Measurements from ENCODE around the gene LTBP1. TPM values are rescaled to one million over a fixed set of nuclear protein-coding genes. Genes with fewer than 3 reads are reported as not detected.

LTBP1 gene
- total RNA-seq, 2 experiments from 2014 or later = 0.18 TPM; not detected in 1

GRCh38 chr2:33412920-33413319 lies 466.2 kb downstream of the LTBP1 start:
- Mint-ChIP-seq H3K4me1 (ENCODE audit: low read depth) (no peaks in the 10 kb centered on the region), H3K9me3 (peaks cover 5% of the 10 kb centered on the region), H3K36me3 (ENCODE audit: low read depth) (no peaks in the 10 kb centered on the region), H3K4me3 (no peak overlapping the region), H3K27me3 (peaks cover 7% of the 10 kb centered on the region), H3K27ac (no peak overlapping the region)
- intact Hi-C loops (cut with micrococcal nuclease) = loop anchor here (10.0 kb wide), 1 partner anchor 172 kb away; no protein-coding TSS in a partner anchor
- CTCF ChIA-PET = interaction anchor here (1.3 to 1.9 kb wide), 2 partner anchors 170 to 174 kb away, joined by 3 to 5 read pairs; no protein-coding TSS in a partner anchor
- no peak for TF ChIP-seq CTCF (IDR thresholded peaks at IDR 0.05)
- DNase-seq (no peak), ATAC-seq (no peak)
- POLR2A ChIA-PET = no interaction called here

- Mint-ChIP-seq H3K36me3 (ENCODE audit: low read depth) (no peaks in the 10 kb centered on the region), H3K27me3 (no peaks in the 10 kb centered on the region)
- no peak for DNase-seq
Observed at GRCh38 chr2:33419581-33420200, 472.9 kb downstream of the LTBP1 start.

GRCh38 chr2:33420726-33421125 lies 474.0 kb downstream of the LTBP1 start:
- ATAC-seq = no peak
- CTCF ChIA-PET = no interaction called here
- H3K4me3 Mint-ChIP-seq = no peak overlapping the region
- no peak for DNase-seq
- no peaks in the 10 kb centered on the region for H3K36me3 Mint-ChIP-seq (ENCODE audit: low read depth)
- no peaks in the 10 kb centered on the region for H3K9me3 Mint-ChIP-seq
- POLR2A ChIA-PET = no interaction called here
- no peaks in the 10 kb centered on the region for H3K4me1 Mint-ChIP-seq (ENCODE audit: low read depth)
- TF ChIP-seq CTCF (IDR thresholded peaks at IDR 0.05) = no peak
- no peaks in the 10 kb centered on the region for H3K27me3 Mint-ChIP-seq
- H3K27ac Mint-ChIP-seq = no peak overlapping the region
- intact Hi-C loops (cut with micrococcal nuclease) = no loop called here

More at GRCh38 chr2:33419581-33420200, 472.9 kb downstream of the LTBP1 start:
- no peak for TF ChIP-seq CTCF (IDR thresholded peaks at IDR 0.05)
- Mint-ChIP-seq H3K4me3 (no peak overlapping the region), H3K9me3 (no peaks in the 10 kb centered on the region), H3K4me1 (ENCODE audit: low read depth) (no peaks in the 10 kb centered on the region), H3K27ac (no peak overlapping the region)
- ChIA-PET CTCF (interaction anchor here (0.9 kb wide), 1 partner anchor 13 kb away, joined by 3 read pairs; no protein-coding TSS in a partner anchor), POLR2A (no interaction called here)
- no peak for ATAC-seq
- intact Hi-C loops (cut with micrococcal nuclease) = loop anchor here (10.0 kb wide), 1 partner anchor 165 kb away; no protein-coding TSS in a partner anchor

GRCh38 chr2:33421820-33422219 lies 475.1 kb downstream of the LTBP1 start:
- DNase-seq = no peak
- H3K9me3 Mint-ChIP-seq = no peaks in the 10 kb centered on the region
- H3K4me3 Mint-ChIP-seq = no peak overlapping the region
- no peak for ATAC-seq
- H3K4me1 Mint-ChIP-seq (ENCODE audit: low read depth) = no peaks in the 10 kb centered on the region
- no peak for TF ChIP-seq CTCF (IDR thresholded peaks at IDR 0.05)
- ChIA-PET POLR2A (no interaction called here), CTCF (no interaction called here)
- no peaks in the 10 kb centered on the region for H3K36me3 Mint-ChIP-seq (ENCODE audit: low read depth)
- H3K27ac Mint-ChIP-seq = no peak overlapping the region
- intact Hi-C loops (cut with micrococcal nuclease) = no loop called here
- no peaks in the 10 kb centered on the region for H3K27me3 Mint-ChIP-seq

GRCh38 chr2:33425161-33425560 lies 478.4 kb downstream of the LTBP1 start:
- intact Hi-C loops (cut with micrococcal nuclease) = no loop called here
- ChIA-PET CTCF (no interaction called here), POLR2A (no interaction called here)
- TF ChIP-seq CTCF (IDR thresholded peaks at IDR 0.05) = no peak
- H3K27ac Mint-ChIP-seq = no peak overlapping the region
- no peaks in the 10 kb centered on the region for H3K9me3 Mint-ChIP-seq
- H3K27me3 Mint-ChIP-seq = no peaks in the 10 kb centered on the region
- ATAC-seq (no peak), DNase-seq (no peak)
- H3K4me3 Mint-ChIP-seq = no peak overlapping the region
- H3K4me1 Mint-ChIP-seq (ENCODE audit: low read depth) = no peaks in the 10 kb centered on the region
- no peaks in the 10 kb centered on the region for H3K36me3 Mint-ChIP-seq (ENCODE audit: low read depth)
